HCT116 (cell line): ENCODE results near the gene MORC4. TPM values are rescaled to one million over a fixed set of nuclear protein-coding genes. Genes with fewer than 3 reads are reported as not detected.

Experiments used
- ATAC-seq: fragments of 200-7000 bp; cut with Tn5 transposase; 2 replicates; pipeline ENCODE4 v1.9.1; 2020; ENCODE audit warnings: mild to moderate bottlenecking, moderate library complexity
- BruUV-seq: library from RNA; stranded (reverse); fragments of 400-500 nt; replicated peaks from 2 replicates; lab custom pipeline; 2021; lab: Mats Ljungman, UMichigan
- CTCF ChIA-PET: fragments of 300-600 bp; sonication (Branson Sonifier 250); formaldehyde crosslinking; loops from one replicate; lab custom pipeline; 2021; ENCODE audit warnings: antibody characterized with exemption; lab: Charles Lee
- POLR2A ChIA-PET: fragments of 300-600, 350-600 bp; sonication (Branson Sonifier 250); formaldehyde crosslinking; loops from one replicate; lab custom pipeline; 2021; ENCODE audit warnings: antibody characterized with exemption; lab: Charles Lee
- RAD21 ChIA-PET, 2 experiments: fragments of 300-600 bp; sonication (Branson Sonifier 250); formaldehyde crosslinking; loops; one replicate each; lab custom pipeline; 2023; ENCODE audit warnings: low total read pairs in 2 of 2; ENCODE audit not compliant: uncharacterized antibody in 2 of 2, unreplicated experiment in 2 of 2, low non-redundant PET in 1 of 2; lab: Charles Lee
- DNase-seq: peaks from one replicate; pipeline ENCODE4 v3.0.0-alpha.2; 2010; ENCODE audit warnings: low read depth, low spot score
- H2AFZ ChIP-seq: fragments of 200-600 bp; shearing (Covaris generic), sonication (generic); 2 replicates; pipeline ENCODE4 v1.6.1; 2017; ENCODE audit warnings: low read depth, mixed run types, mixed read lengths, antibody characterized with exemption, low read length; ENCODE audit not compliant: poor library complexity, severe bottlenecking
- H3K27ac ChIP-seq: 2 replicates; pipeline ENCODE4 v1.5.1; 2012; ENCODE audit warnings: low read depth, low read length
- H3K27me3 ChIP-seq: fragments of 200-600 bp; sonication (generic); 2 replicates; pipeline ENCODE4 v1.6.1; 2016; ENCODE audit warnings: mixed run types, low read length, mixed read lengths; ENCODE audit not compliant: insufficient read depth
- H3K36me3 ChIP-seq, 2 experiments: fragments of 200-500 bp in 1 of 2; fragments of 200-600 bp in 1 of 2; sonication (Bioruptor generic) in 1 of 2; sonication (generic) in 1 of 2; 2 replicates each; pipeline versions ENCODE4 v1.5.1 to v1.6.1; 2014 to 2016; ENCODE audit warnings: low read length in 2 of 2, inconsistent platforms in 1 of 2, mixed read lengths in 1 of 2, mixed run types in 1 of 2; ENCODE audit not compliant: insufficient read depth in 2 of 2, control insufficient read depth in 1 of 2
- H3K4me1 ChIP-seq, 2 experiments: fragments of 200-600 bp in 1 of 2; sonication (generic) in 1 of 2; 2 replicates each; pipeline versions ENCODE4 v1.5.1 to v1.6.1; 2012 to 2017; ENCODE audit warnings: low read length in 2 of 2, inconsistent platforms in 1 of 2, mild to moderate bottlenecking in 1 of 2, mixed read lengths in 1 of 2, mixed run types in 1 of 2, moderate library complexity in 1 of 2; ENCODE audit not compliant: insufficient read depth in 2 of 2, control insufficient read depth in 1 of 2
- H3K4me2 ChIP-seq: fragments of 200-600 bp; sonication (generic); 2 replicates; pipeline ENCODE4 v1.6.1; 2017; ENCODE audit warnings: mixed run types, low read length, mixed read lengths
- H3K4me3 ChIP-seq, 2 experiments: fragments of 200-600 bp in 1 of 2; sonication (generic) in 1 of 2; replicated peaks in 1 of 2; 2 replicates each; pipeline ENCODE4 v1.5.1; 2011 to 2016; ENCODE audit warnings: low read length in 2 of 2, control low read depth in 1 of 2, low read depth in 1 of 2, mild to moderate bottlenecking in 1 of 2, mixed read lengths in 1 of 2, mixed run types in 1 of 2
- H3K79me2 ChIP-seq: fragments of 200-600 bp; sonication (generic); 2 replicates; pipeline ENCODE4 v1.6.1; 2017; ENCODE audit warnings: mild to moderate bottlenecking, mixed run types, low read length, moderate library complexity, mixed read lengths; ENCODE audit not compliant: insufficient read depth
- H3K9ac ChIP-seq: fragments of 200-600 bp; sonication (generic); 2 replicates; pipeline ENCODE4 v1.6.1; 2016; ENCODE audit warnings: low read length, mixed read lengths
- H3K9me2 ChIP-seq: fragments of 200-600 bp; sonication (generic), shearing (Covaris generic); 2 replicates; pipeline ENCODE4 v1.6.1; 2017; ENCODE audit warnings: mixed run types, mild to moderate bottlenecking, moderate library complexity; ENCODE audit not compliant: insufficient read depth
- H3K9me3 ChIP-seq, 2 experiments: fragments of 200-500 bp in 1 of 2; fragments of 200-600 bp in 1 of 2; sonication (Bioruptor generic) in 1 of 2; sonication (generic) in 1 of 2; 2 replicates each; pipeline ENCODE4 v1.6.1; 2014 to 2017; ENCODE audit warnings: low read length in 2 of 2, mixed read lengths in 2 of 2, inconsistent platforms in 1 of 2, low read depth in 1 of 2, mild to moderate bottlenecking in 1 of 2, mixed run types in 1 of 2, moderate library complexity in 1 of 2; ENCODE audit not compliant: control insufficient read depth in 1 of 2, insufficient read depth in 1 of 2
- H4K20me1 ChIP-seq: fragments of 200-600 bp; sonication (generic), shearing (Covaris generic); 2 replicates; pipeline ENCODE4 v1.6.1; 2017; ENCODE audit warnings: mixed run types, mild to moderate bottlenecking, moderate library complexity; ENCODE audit not compliant: insufficient read depth
- CTCF ChIP-seq, 3 experiments: fragments of 200-600 bp in 1 of 3; sonication (generic) in 1 of 3; IDR thresholded peaks in 2 of 3; conservative IDR thresholded peaks in 1 of 3; 2 replicates each; pipeline ENCODE4 v1.5.1; 2012 to 2017; ENCODE audit warnings: low read depth in 2 of 3, low read length in 2 of 3, antibody characterized with exemption in 1 of 3, borderline replicate concordance in 1 of 3, control low read depth in 1 of 3, mild to moderate bottlenecking in 1 of 3, mixed read lengths in 1 of 3, mixed run types in 1 of 3, moderate library complexity in 1 of 3; ENCODE audit not compliant: insufficient read depth in 1 of 3
- ELF1 ChIP-seq: IDR thresholded peaks from 2 replicates; pipeline ENCODE4 v1.6.1; 2012; ENCODE audit warnings: low read depth, borderline replicate concordance
- POLR2A ChIP-seq: IDR thresholded peaks from 2 replicates; pipeline ENCODE4 v1.7.0; 2011; ENCODE audit warnings: borderline replicate concordance; ENCODE audit not compliant: insufficient read depth, insufficient read length; ENCODE audit errors: extremely low read depth
- TCF7L2 ChIP-seq: IDR thresholded peaks from 2 replicates; pipeline ENCODE4 v1.7.0; 2011; ENCODE audit warnings: borderline replicate concordance, inconsistent platforms; ENCODE audit not compliant: insufficient read depth, insufficient read length; ENCODE audit errors: extremely low read depth
- intact Hi-C: fragments of 100-400 bp; cut with micrococcal nuclease; formaldehyde crosslinking; loops from 2 replicates; pipeline ENCODE4 v1.10.0; 2022
- total RNA-seq: library from RNA; stranded (reverse); gene quantifications from one replicate; pipeline ENCODE4 v1.2.1, GENCODE V29; 2021; ENCODE audit not compliant: unreplicated experiment
- TF ChIP-seq, protein P1 (sequence below): IDR thresholded peaks from 2 replicates; pipeline ENCODE4 v1.6.1; 2011; ENCODE audit warnings: mild to moderate bottlenecking, low read length, moderate library complexity; ENCODE audit not compliant: insufficient replicate concordance; ENCODE audit errors: extremely low read depth

Gene MORC4
- total RNA-seq, 1 experiment from 2014 or later = 20.6 TPM

DNA sequence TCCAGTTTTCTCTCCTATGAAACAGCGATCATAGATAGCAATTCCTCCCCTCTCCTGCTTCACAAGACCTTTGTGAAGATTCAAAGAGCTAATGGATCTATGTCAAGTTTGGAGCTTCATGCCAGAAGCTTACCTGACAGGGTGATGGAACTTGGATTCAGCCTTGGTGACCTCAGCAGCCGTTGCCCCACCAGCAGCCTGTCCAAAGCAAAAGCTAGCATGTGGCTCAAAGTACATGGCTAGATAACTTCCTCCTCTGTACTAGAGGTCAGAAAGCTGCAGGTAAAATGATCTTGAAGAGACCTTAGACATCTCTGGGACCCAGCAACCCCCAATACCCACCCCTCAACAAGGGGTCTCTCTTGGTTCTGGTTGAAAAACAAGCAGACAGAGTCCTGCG lies 98.7 kb downstream of the MORC4 start:
- intact Hi-C loops = no loop called here
- Histone ChIP-seq H3K9me2 (no peaks in the 10 kb centered on the region), H3K9ac (no peak overlapping the region), H3K79me2 (no peaks in the 10 kb centered on the region), H3K4me3 (no peak overlapping the region), H3K4me2 (no peak overlapping the region), H3K36me3 (no peaks in the 10 kb centered on the region), H3K27me3 (no peaks in the 10 kb centered on the region), H3K27ac (no peak overlapping the region), H4K20me1 (no peaks in the 10 kb centered on the region), H3K9me3 (no peaks in the 10 kb centered on the region), H2AFZ (no peak overlapping the region), H3K4me1 (peaks cover 5 to 22% of the 10 kb centered on the region in 2 experiments; a peak in 3 of 4 replicates)
- ChIA-PET RAD21 (no interaction called here), POLR2A (no interaction called here), CTCF (interaction anchor here (1.1 kb wide), 1 partner anchor 58 kb away, joined by 3 read pairs; no protein-coding TSS in a partner anchor)
- TF ChIP-seq ELF1 (no peak), TCF7L2 (no peak), CTCF (IDR thresholded peaks at IDR 0.05 in 2 of 3, conservative IDR thresholded peaks at IDR 0.05 in 1 of 3; ENCODE audit: borderline replicate concordance in 1 of 3, insufficient read depth in 1 of 3, low read depth in 2 of 3, low read length in 2 of 3) (no peak), POLR2A (no peak)
- TF ChIP-seq, protein P1, sequence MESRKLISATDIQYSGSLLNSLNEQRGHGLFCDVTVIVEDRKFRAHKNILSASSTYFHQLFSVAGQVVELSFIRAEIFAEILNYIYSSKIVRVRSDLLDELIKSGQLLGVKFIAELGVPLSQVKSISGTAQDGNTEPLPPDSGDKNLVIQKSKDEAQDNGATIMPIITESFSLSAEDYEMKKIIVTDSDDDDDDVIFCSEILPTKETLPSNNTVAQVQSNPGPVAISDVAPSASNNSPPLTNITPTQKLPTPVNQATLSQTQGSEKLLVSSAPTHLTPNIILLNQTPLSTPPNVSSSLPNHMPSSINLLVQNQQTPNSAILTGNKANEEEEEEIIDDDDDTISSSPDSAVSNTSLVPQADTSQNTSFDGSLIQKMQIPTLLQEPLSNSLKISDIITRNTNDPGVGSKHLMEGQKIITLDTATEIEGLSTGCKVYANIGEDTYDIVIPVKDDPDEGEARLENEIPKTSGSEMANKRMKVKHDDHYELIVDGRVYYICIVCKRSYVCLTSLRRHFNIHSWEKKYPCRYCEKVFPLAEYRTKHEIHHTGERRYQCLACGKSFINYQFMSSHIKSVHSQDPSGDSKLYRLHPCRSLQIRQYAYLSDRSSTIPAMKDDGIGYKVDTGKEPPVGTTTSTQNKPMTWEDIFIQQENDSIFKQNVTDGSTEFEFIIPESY = no peak
- DNase-seq = no peak
- ATAC-seq = no peak
- no TSS peak for BruUV-seq
